ENCODE results near the gene TASP1.

Gene TASP1

GRCh38 chr20:13581451-13581850 is 57.3 kb downstream of the TASP1 start:
- H3K36me3 ChIP-seq (ENCODE audit: control insufficient read depth in 5 of 5, insufficient read depth in 5 of 5, low read length in 5 of 5): peaks cover 2 to 20% (median 10%) of the 10 kb centered on the region in 5 donors
- no peaks in the 10 kb centered on the region for H3K27me3 ChIP-seq (ENCODE audit: control insufficient read depth in 5 of 5, insufficient read depth in 4 of 5, low read length in 5 of 5)
- H3K9ac ChIP-seq (ENCODE audit: low read length in 5 of 5): no peak overlapping the region
- H3K4me3 ChIP-seq (ENCODE audit: low read depth in 1 of 5, low read length in 5 of 5): no peak overlapping the region
- H3K4me1 ChIP-seq (ENCODE audit: control insufficient read depth in 5 of 5, insufficient read depth in 5 of 5, low read length in 5 of 5): no peaks in the 10 kb centered on the region
- H3K27ac ChIP-seq (ENCODE audit: low read depth, low read length): no peak overlapping the region
- peaks cover 0 to 10% (median 5%) of the 10 kb centered on the region in 5 donors for H3K9me3 ChIP-seq (ENCODE audit: control insufficient read depth in 5 of 5, low read length in 5 of 5)

- peaks cover 0 to 6% (median 0%) of the 10 kb centered on the region in 5 donors for H3K9me3 ChIP-seq (ENCODE audit: control insufficient read depth in 5 of 5, low read length in 5 of 5)
- no peak overlapping the region for H3K27ac ChIP-seq (ENCODE audit: low read depth, low read length)
- no peak overlapping the region for H3K9ac ChIP-seq (ENCODE audit: low read length in 5 of 5)
- no peaks in the 10 kb centered on the region for H3K27me3 ChIP-seq (ENCODE audit: control insufficient read depth in 5 of 5, insufficient read depth in 4 of 5, low read length in 5 of 5)
- no peaks in the 10 kb centered on the region for H3K4me1 ChIP-seq (ENCODE audit: control insufficient read depth in 5 of 5, insufficient read depth in 5 of 5, low read length in 5 of 5)
- H3K4me3 ChIP-seq (ENCODE audit: low read depth in 1 of 5, low read length in 5 of 5): no peak overlapping the region
- peaks cover 2 to 20% (median 7%) of the 10 kb centered on the region in 5 donors for H3K36me3 ChIP-seq (ENCODE audit: control insufficient read depth in 5 of 5, insufficient read depth in 5 of 5, low read length in 5 of 5)
These were observed 58.0 kb downstream of the TASP1 start for GRCh38 chr20:13580707-13581106.

GRCh38 chr20:13574071-13574470 is 64.7 kb downstream of the TASP1 start:
- Histone ChIP-seq H3K36me3 (ENCODE audit: control insufficient read depth in 5 of 5, insufficient read depth in 5 of 5, low read length in 5 of 5) (peaks cover 0 to 6% (median 4%) of the 10 kb centered on the region in 5 donors), H3K4me1 (ENCODE audit: control insufficient read depth in 5 of 5, insufficient read depth in 5 of 5, low read length in 5 of 5) (no peaks in the 10 kb centered on the region), H3K27ac (ENCODE audit: low read depth, low read length) (no peak overlapping the region), H3K4me3 (ENCODE audit: low read depth in 1 of 5, low read length in 5 of 5) (no peak overlapping the region), H3K9ac (ENCODE audit: low read length in 5 of 5) (no peak overlapping the region), H3K9me3 (ENCODE audit: control insufficient read depth in 5 of 5, low read length in 5 of 5) (peaks cover 0 to 6% (median 0%) of the 10 kb centered on the region in 5 donors), H3K27me3 (ENCODE audit: control insufficient read depth in 5 of 5, insufficient read depth in 4 of 5, low read length in 5 of 5) (no peaks in the 10 kb centered on the region)

GRCh38 chr20:13571662-13572061 is 67.1 kb downstream of the TASP1 start:
- Histone ChIP-seq H3K4me1 (ENCODE audit: control insufficient read depth in 5 of 5, insufficient read depth in 5 of 5, low read length in 5 of 5) (no peaks in the 10 kb centered on the region), H3K9ac (ENCODE audit: low read length in 5 of 5) (no peak overlapping the region), H3K4me3 (ENCODE audit: low read depth in 1 of 5, low read length in 5 of 5) (no peak overlapping the region), H3K36me3 (ENCODE audit: control insufficient read depth in 5 of 5, insufficient read depth in 5 of 5, low read length in 5 of 5) (peaks cover 0 to 5% (median 3%) of the 10 kb centered on the region in 5 donors), H3K9me3 (ENCODE audit: control insufficient read depth in 5 of 5, low read length in 5 of 5) (peaks cover 0 to 6% (median 0%) of the 10 kb centered on the region in 5 donors), H3K27ac (ENCODE audit: low read depth, low read length) (no peak overlapping the region), H3K27me3 (ENCODE audit: control insufficient read depth in 5 of 5, insufficient read depth in 4 of 5, low read length in 5 of 5) (no peaks in the 10 kb centered on the region)

GRCh38 chr20:13567663-13568062 is 71.1 kb downstream of the TASP1 start:
- Histone ChIP-seq H3K4me1 (ENCODE audit: control insufficient read depth in 5 of 5, insufficient read depth in 5 of 5, low read length in 5 of 5) (no peaks in the 10 kb centered on the region), H3K27me3 (ENCODE audit: control insufficient read depth in 5 of 5, insufficient read depth in 4 of 5, low read length in 5 of 5) (no peaks in the 10 kb centered on the region), H3K4me3 (ENCODE audit: low read depth in 1 of 5, low read length in 5 of 5) (no peak overlapping the region), H3K36me3 (ENCODE audit: control insufficient read depth in 5 of 5, insufficient read depth in 5 of 5, low read length in 5 of 5) (peaks cover 0 to 7% (median 3%) of the 10 kb centered on the region in 5 donors), H3K9me3 (ENCODE audit: control insufficient read depth in 5 of 5, low read length in 5 of 5) (peaks cover 0 to 2% (median 0%) of the 10 kb centered on the region in 5 donors), H3K27ac (ENCODE audit: low read depth, low read length) (no peak overlapping the region), H3K9ac (ENCODE audit: low read length in 5 of 5) (no peak overlapping the region)

- no peak overlapping the region for H3K9ac ChIP-seq (ENCODE audit: low read length in 5 of 5)
- H3K4me3 ChIP-seq (ENCODE audit: low read depth in 1 of 5, low read length in 5 of 5): no peak overlapping the region
- peaks cover 0 to 3% (median 0%) of the 10 kb centered on the region in 5 donors for H3K9me3 ChIP-seq (ENCODE audit: control insufficient read depth in 5 of 5, low read length in 5 of 5)
- H3K27ac ChIP-seq (ENCODE audit: low read depth, low read length): no peak overlapping the region
- H3K27me3 ChIP-seq (ENCODE audit: control insufficient read depth in 5 of 5, insufficient read depth in 4 of 5, low read length in 5 of 5): no peaks in the 10 kb centered on the region
- H3K4me1 ChIP-seq (ENCODE audit: control insufficient read depth in 5 of 5, insufficient read depth in 5 of 5, low read length in 5 of 5): no peaks in the 10 kb centered on the region
- peaks cover 0 to 7% (median 3%) of the 10 kb centered on the region in 5 donors for H3K36me3 ChIP-seq (ENCODE audit: control insufficient read depth in 5 of 5, insufficient read depth in 5 of 5, low read length in 5 of 5)
These were observed 74.9 kb downstream of the TASP1 start for GRCh38 chr20:13563854-13564253.

- no peak overlapping the region for H3K27ac ChIP-seq (ENCODE audit: low read depth, low read length)
- no peaks in the 10 kb centered on the region for H3K27me3 ChIP-seq (ENCODE audit: control insufficient read depth in 5 of 5, insufficient read depth in 4 of 5, low read length in 5 of 5)
- H3K36me3 ChIP-seq (ENCODE audit: control insufficient read depth in 5 of 5, insufficient read depth in 5 of 5, low read length in 5 of 5): peaks cover 0 to 3% (median 3%) of the 10 kb centered on the region in 5 donors
- H3K9ac ChIP-seq (ENCODE audit: low read length in 5 of 5): no peak overlapping the region
- H3K9me3 ChIP-seq (ENCODE audit: control insufficient read depth in 5 of 5, low read length in 5 of 5): no peaks in the 10 kb centered on the region
- peaks cover 0 to 4% (median 0%) of the 10 kb centered on the region in 5 donors for H3K4me1 ChIP-seq (ENCODE audit: control insufficient read depth in 5 of 5, insufficient read depth in 5 of 5, low read length in 5 of 5)
- no peak overlapping the region for H3K4me3 ChIP-seq (ENCODE audit: low read depth in 1 of 5, low read length in 5 of 5)
These were observed 84.0 kb downstream of the TASP1 start for GRCh38 chr20:13554706-13555105.

GRCh38 chr20:13554076-13554475 is 84.7 kb downstream of the TASP1 start:
- Histone ChIP-seq H3K4me1 (ENCODE audit: control insufficient read depth in 5 of 5, insufficient read depth in 5 of 5, low read length in 5 of 5) (peaks cover 0 to 4% (median 0%) of the 10 kb centered on the region in 5 donors), H3K9me3 (ENCODE audit: control insufficient read depth in 5 of 5, low read length in 5 of 5) (no peaks in the 10 kb centered on the region), H3K36me3 (ENCODE audit: control insufficient read depth in 5 of 5, insufficient read depth in 5 of 5, low read length in 5 of 5) (peaks cover 0 to 9% (median 3%) of the 10 kb centered on the region in 5 donors), H3K4me3 (ENCODE audit: low read depth in 1 of 5, low read length in 5 of 5) (no peak overlapping the region), H3K27me3 (ENCODE audit: control insufficient read depth in 5 of 5, insufficient read depth in 4 of 5, low read length in 5 of 5) (no peaks in the 10 kb centered on the region), H3K27ac (ENCODE audit: low read depth, low read length) (no peak overlapping the region), H3K9ac (ENCODE audit: low read length in 5 of 5) (no peak overlapping the region)

GRCh38 chr20:13552061-13552460 is 86.7 kb downstream of the TASP1 start:
- Histone ChIP-seq H3K27ac (ENCODE audit: low read depth, low read length) (no peak overlapping the region), H3K9ac (ENCODE audit: low read length in 5 of 5) (no peak overlapping the region), H3K36me3 (ENCODE audit: control insufficient read depth in 5 of 5, insufficient read depth in 5 of 5, low read length in 5 of 5) (peaks cover 0 to 6% (median 0%) of the 10 kb centered on the region in 5 donors), H3K27me3 (ENCODE audit: control insufficient read depth in 5 of 5, insufficient read depth in 4 of 5, low read length in 5 of 5) (no peaks in the 10 kb centered on the region), H3K9me3 (ENCODE audit: control insufficient read depth in 5 of 5, low read length in 5 of 5) (no peaks in the 10 kb centered on the region), H3K4me1 (ENCODE audit: control insufficient read depth in 5 of 5, insufficient read depth in 5 of 5, low read length in 5 of 5) (peaks cover 0 to 4% (median 0%) of the 10 kb centered on the region in 5 donors), H3K4me3 (ENCODE audit: low read depth in 1 of 5, low read length in 5 of 5) (no peak overlapping the region)

- H3K27me3 ChIP-seq (ENCODE audit: control insufficient read depth in 5 of 5, insufficient read depth in 4 of 5, low read length in 5 of 5): no peaks in the 10 kb centered on the region
- H3K4me1 ChIP-seq (ENCODE audit: control insufficient read depth in 5 of 5, insufficient read depth in 5 of 5, low read length in 5 of 5): peaks cover 0 to 4% (median 0%) of the 10 kb centered on the region in 5 donors
- H3K9me3 ChIP-seq (ENCODE audit: control insufficient read depth in 5 of 5, low read length in 5 of 5): no peaks in the 10 kb centered on the region
- peaks cover 0 to 6% (median 0%) of the 10 kb centered on the region in 5 donors for H3K36me3 ChIP-seq (ENCODE audit: control insufficient read depth in 5 of 5, insufficient read depth in 5 of 5, low read length in 5 of 5)
- no peak overlapping the region for H3K27ac ChIP-seq (ENCODE audit: low read depth, low read length)
- no peak overlapping the region for H3K9ac ChIP-seq (ENCODE audit: low read length in 5 of 5)
- no peak overlapping the region for H3K4me3 ChIP-seq (ENCODE audit: low read depth in 1 of 5, low read length in 5 of 5)
These were observed 89.3 kb downstream of the TASP1 start for GRCh38 chr20:13549451-13549850.

Measured in subcutaneous abdominal adipose tissue (tissue), 5 donors.